Measurements from ENCODE around the gene LRRC51. TPM values are rescaled to one million over a fixed set of nuclear protein-coding genes. Genes with fewer than 3 reads are reported as not detected.
A peak's percentile ranks its signal among the peaks of the same experiment; 100 is the strongest.

LRRC51 gene
- total and polyA plus RNA-seq, 8 donors: 6.7 to 29.7 (median 21.2) TPM

GRCh38 chr11:72061739-72062396 is 18.8 kb upstream of the LRRC51 start:
- no peak for TF ChIP-seq CTCF (IDR thresholded peaks at IDR 0.05)
- Histone ChIP-seq H3K36me3 (peaks cover 0 to 29% of the 10 kb centered on the region in 2 donors), H3K9me3 (no peaks in the 10 kb centered on the region), H3K4me1 (peaks cover 5 to 23% of the 10 kb centered on the region in 2 donors), H3K27ac (peak overlapping the region in 1 of 2 donors; percentile 34), H3K4me3 (no peak overlapping the region), H3K27me3 (no peaks in the 10 kb centered on the region)
- intact Hi-C loops (cut with DNase I): no loop called here
- no peak for ATAC-seq
- DNase-seq: no peak

- no peak for ATAC-seq
- no peaks in the 10 kb centered on the region for H3K9me3 ChIP-seq
- no peak overlapping the region for H3K4me3 ChIP-seq
- intact Hi-C loops (cut with DNase I): no loop called here
- H3K4me1 ChIP-seq: peaks cover 25 to 70% of the 10 kb centered on the region in 2 donors
- TF ChIP-seq CTCF (IDR thresholded peaks at IDR 0.05): no peak
- H3K36me3 ChIP-seq: peaks cover 0 to 29% of the 10 kb centered on the region in 2 donors
- no peaks in the 10 kb centered on the region for H3K27me3 ChIP-seq
- peak overlapping the region in 1 of 2 donors; percentile 65 for H3K27ac ChIP-seq
- no peak for DNase-seq
Measured at GRCh38 chr11:72066855-72067254, 13.8 kb upstream of the LRRC51 start.

- Histone ChIP-seq H3K27ac (peak overlapping the region in 1 of 2 donors; percentile 65), H3K4me1 (peaks cover 29 to 70% of the 10 kb centered on the region in 2 donors), H3K4me3 (no peak overlapping the region), H3K27me3 (no peaks in the 10 kb centered on the region), H3K36me3 (peaks cover 0 to 25% of the 10 kb centered on the region in 2 donors), H3K9me3 (no peaks in the 10 kb centered on the region)
- TF ChIP-seq CTCF (IDR thresholded peaks at IDR 0.05): no peak
- DNase-seq (no peak), ATAC-seq (no peak)
- intact Hi-C loops (cut with DNase I): no loop called here
Measured at GRCh38 chr11:72067266-72067665, 13.4 kb upstream of the LRRC51 start.

- Histone ChIP-seq H3K27me3 (no peaks in the 10 kb centered on the region), H3K36me3 (peaks cover 0 to 22% of the 10 kb centered on the region in 2 donors), H3K27ac (peak overlapping the region in 1 of 2 donors; percentile 91), H3K4me1 (peaks cover 32 to 70% of the 10 kb centered on the region in 2 donors), H3K4me3 (no peak overlapping the region), H3K9me3 (no peaks in the 10 kb centered on the region)
- no peak for ATAC-seq
- DNase-seq: no peak
- TF ChIP-seq CTCF (IDR thresholded peaks at IDR 0.05): no peak
- intact Hi-C loops (cut with DNase I): no loop called here
Measured at GRCh38 chr11:72067676-72068075, 13.0 kb upstream of the LRRC51 start.

- peaks cover 0 to 14% of the 10 kb centered on the region in 2 donors for H3K36me3 ChIP-seq
- H3K27me3 ChIP-seq: no peaks in the 10 kb centered on the region
- DNase-seq (no peak), ATAC-seq (peak; percentile 42)
- TF ChIP-seq CTCF (IDR thresholded peaks at IDR 0.05): no peak
- H3K4me3 ChIP-seq: peak overlapping the region in 1 of 2 donors; percentile 30
- no peaks in the 10 kb centered on the region for H3K9me3 ChIP-seq
- peaks cover 32 to 75% of the 10 kb centered on the region in 2 donors for H3K4me1 ChIP-seq
- intact Hi-C loops (cut with DNase I): no loop called here
- peak overlapping the region; percentile 84 to 91 for H3K27ac ChIP-seq
Measured at GRCh38 chr11:72069200-72069599, 11.4 kb upstream of the LRRC51 start.
